Heart left ventricle (tissue), 16 donors: ENCODE measurements around the gene ROBO1. TPM values are rescaled to one million over a fixed set of nuclear protein-coding genes. Genes with fewer than 3 reads are reported as not detected.

Source experiments
- ATAC-seq, 4 donors: fragments of 200-7000 bp; cut with Tn5 transposase; one replicate each; pipeline ENCODE4 v1.9.1; 2020 to 2022; ENCODE audit warnings: moderate library complexity in 4 of 4, mild to moderate bottlenecking in 3 of 4, moderate number of reproducible peaks in 1 of 4
- DNase-seq, 5 donors: peaks; one replicate each; pipeline ENCODE4 v3.0.0-alpha.2; 2020
- H3K27ac ChIP-seq, 12 donors: fragments of 200-600 bp; sonication (generic) in 4 of 12; one replicate each; pipeline versions ENCODE4 v1.5.0 to v1.8.0; 2016 to 2022; ENCODE audit warnings: mild to moderate bottlenecking in 2 of 12
- H3K27me3 ChIP-seq, 9 donors: fragments of 200-600 bp; sonication (generic) in 2 of 9; one replicate each; pipeline versions ENCODE4 v1.5.1 to v1.8.0; 2016 to 2022; ENCODE audit warnings: mild to moderate bottlenecking in 3 of 9
- H3K36me3 ChIP-seq, 9 donors: fragments of 200-600 bp; sonication (generic) in 2 of 9; one replicate each; pipeline versions ENCODE4 v1.5.0 to v1.8.0; 2018 to 2022; ENCODE audit warnings: mild to moderate bottlenecking in 2 of 9
- H3K4me1 ChIP-seq, 12 donors: fragments of 200-600 bp; sonication (generic) in 4 of 12; one replicate each; pipeline versions ENCODE4 v1.5.0 to v1.8.0; 2016 to 2022; ENCODE audit warnings: mild to moderate bottlenecking in 3 of 12
- H3K4me3 ChIP-seq, 12 donors: fragments of 200-600 bp; sonication (generic) in 4 of 12; one replicate each; pipeline versions ENCODE4 v1.5.0 to v1.8.0; 2017 to 2022; ENCODE audit warnings: mild to moderate bottlenecking in 9 of 12, moderate library complexity in 4 of 12
- H3K9me3 ChIP-seq, 12 donors: fragments of 200-600 bp; sonication (generic) in 4 of 12; one replicate each; pipeline versions ENCODE4 v1.5.0 to v1.8.0; 2016 to 2022; ENCODE audit warnings: mild to moderate bottlenecking in 1 of 12
- POLR2A ChIP-seq, 2 donors: fragments of 450-650 bp; IDR thresholded peaks; one replicate each; pipeline ENCODE4 v1.6.1; 2017; ENCODE audit warnings: antibody characterized with exemption in 2 of 2, mild to moderate bottlenecking in 2 of 2, moderate library complexity in 2 of 2
- WGBS, 4 donors: extraction: QIAGEN DNeasy Blood & Tissue Kit in 2 of 4; methylation state at CpG; one replicate each; pipeline versions ENCODE4 v1.1.5 to v1.1.7; 2013 to 2018; 5-methylcytosine and 5-hydroxymethylcytosine counted together
- intact Hi-C, 10 donors: fragments of 100-400 bp; cut with DNase I; formaldehyde crosslinking; loops; one replicate each; pipeline versions ENCODE4 v1.11.1 to v1.14.2; 2022
- polyA plus RNA-seq, 2 donors: library from polyadenylated mRNA; stranded (reverse); fragments of 200-250 nt; gene quantifications; one replicate each; pipeline ENCODE4 v1.2.3, GENCODE V29; 2013
- total RNA-seq, 9 donors: library from RNA; depleted of rRNA in 2 of 9; stranded (reverse); fragments of >200 nt in 2 of 9; fragmentation: NEBNext Ultra II Directional in 3 of 9; extraction: Animal tissue kit (Norgen Biotek cat#: 25700) in 3 of 9; gene quantifications; one replicate each; pipeline versions ENCODE4 v1.1.0 to v1.2.4, GENCODE V29; 2016 to 2023
- TF ChIP-seq, protein P1 (sequence below), 12 donors: fragments of 200-600 bp; sonication (generic) in 4 of 12; IDR thresholded peaks; one replicate each; pipeline versions ENCODE4 v1.5.0 to v1.8.0; 2018 to 2022; ENCODE audit warnings: antibody characterized with exemption in 12 of 12, mild to moderate bottlenecking in 5 of 12
- donor health status: ischemic (EF 13 %, LVEDD 7.1; RV severe dilation, severe dysfunction).
- donor health status: healthy with polysubstance abuse.
- donor health status: DM: no; HTN: yes; CAD: no.
- donor health status: DM: no; HTN: no; CAD: no.
- donor health status: ischemic (EF 25% LVEDD 6.9; RV normal size, moderate dysfunction).
- donor health status: ischemic (EF 25% LVEDD 5.7; RV mildly dilated, moderate dysfunction).
- donor health status: healthy.
- donor health status: DM: yes; HTN: yes; CAD: no.
- donor health status: ischemic (EF 35%, LVEDD 5.7; RV mildly dilated, moderate dysfunction).
- donor health status: nonischemic (EF 11% LVEDD 7.7; RV severe dilation, severe dysfunction).
- donor health status: DM: yes; HTN: yes; CAD: no.
- donor health status: PGD.
- donor health status: ischemic (EF 29% LVEDD 5.4; RV normal size, mild dysfunction).
- donor health status: nonischemic (EF 23%, LVEDD 6.1; RV moderate dilation, normal function).

Gene ROBO1
- total and polyA plus RNA-seq, 11 donors, result 1.4 to 14.8 (median 5.7) TPM

- no peak for TF ChIP-seq POLR2A (IDR thresholded peaks at IDR 0.05)
- TF ChIP-seq, protein P1, sequence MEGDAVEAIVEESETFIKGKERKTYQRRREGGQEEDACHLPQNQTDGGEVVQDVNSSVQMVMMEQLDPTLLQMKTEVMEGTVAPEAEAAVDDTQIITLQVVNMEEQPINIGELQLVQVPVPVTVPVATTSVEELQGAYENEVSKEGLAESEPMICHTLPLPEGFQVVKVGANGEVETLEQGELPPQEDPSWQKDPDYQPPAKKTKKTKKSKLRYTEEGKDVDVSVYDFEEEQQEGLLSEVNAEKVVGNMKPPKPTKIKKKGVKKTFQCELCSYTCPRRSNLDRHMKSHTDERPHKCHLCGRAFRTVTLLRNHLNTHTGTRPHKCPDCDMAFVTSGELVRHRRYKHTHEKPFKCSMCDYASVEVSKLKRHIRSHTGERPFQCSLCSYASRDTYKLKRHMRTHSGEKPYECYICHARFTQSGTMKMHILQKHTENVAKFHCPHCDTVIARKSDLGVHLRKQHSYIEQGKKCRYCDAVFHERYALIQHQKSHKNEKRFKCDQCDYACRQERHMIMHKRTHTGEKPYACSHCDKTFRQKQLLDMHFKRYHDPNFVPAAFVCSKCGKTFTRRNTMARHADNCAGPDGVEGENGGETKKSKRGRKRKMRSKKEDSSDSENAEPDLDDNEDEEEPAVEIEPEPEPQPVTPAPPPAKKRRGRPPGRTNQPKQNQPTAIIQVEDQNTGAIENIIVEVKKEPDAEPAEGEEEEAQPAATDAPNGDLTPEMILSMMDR (IDR thresholded peaks at IDR 0.05), result no peak
- Histone ChIP-seq H3K27ac (peak overlapping the region in 1 of 12 donors; percentile 13), H3K27me3 (no peaks in the 10 kb centered on the region), H3K4me3 (no peak overlapping the region), H3K9me3 (no peaks in the 10 kb centered on the region), H3K4me1 (no peaks in the 10 kb centered on the region), H3K36me3 (no peaks in the 10 kb centered on the region)
- DNase-seq, result no peak
- ATAC-seq, result no peak
- intact Hi-C loops, result loop anchor here in 1 of 10 donors (10.0 kb wide), 1 partner anchor 264 kb away; no protein-coding TSS in a partner anchor
- WGBS, 4 donors, result 67 to 80% (median 75%) methylated on average over 4 of the region's 4 CpGs
These were observed 409.5 kb downstream of the ROBO1 start for GRCh38 chr3:79358327-79358726.

DNA sequence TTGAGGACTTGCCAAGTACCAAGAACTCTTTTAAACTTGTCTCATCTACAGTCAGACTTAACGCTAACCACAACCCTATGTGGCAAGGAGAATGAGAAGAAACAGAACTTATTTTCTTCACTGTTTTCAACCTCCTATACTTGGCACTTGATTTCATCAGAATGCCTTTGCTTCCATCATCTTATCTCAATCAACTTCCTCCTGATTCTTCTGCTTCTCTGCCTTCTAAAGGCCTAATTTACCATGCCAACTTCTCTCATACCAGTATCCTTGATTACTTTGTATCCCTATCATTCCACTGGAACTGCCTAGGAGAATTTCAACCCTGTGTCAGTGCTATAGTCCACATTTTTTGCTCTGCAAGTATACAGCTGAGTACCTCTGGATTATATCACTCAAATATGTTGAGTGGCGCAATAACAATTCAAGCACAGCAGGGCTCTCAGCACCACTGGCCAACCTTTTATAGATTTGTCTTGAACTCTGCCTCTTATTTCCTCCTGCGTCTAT lies 413.6 kb downstream of the ROBO1 start:
- Histone ChIP-seq H3K36me3 (no peaks in the 10 kb centered on the region), H3K9me3 (no peaks in the 10 kb centered on the region), H3K4me1 (no peaks in the 10 kb centered on the region), H3K27me3 (no peaks in the 10 kb centered on the region), H3K27ac (peak overlapping the region in 1 of 12 donors; percentile 40), H3K4me3 (no peak overlapping the region)
- ATAC-seq (no peak), DNase-seq (no peak)
- TF ChIP-seq POLR2A (IDR thresholded peaks at IDR 0.05), result no peak
- TF ChIP-seq, protein P1 (IDR thresholded peaks at IDR 0.05), result no peak
- intact Hi-C loops, result loop anchor here in 1 of 10 donors (10.0 kb wide), 1 partner anchor 259 kb away; no protein-coding TSS in a partner anchor
- WGBS, 4 donors, result 45 to 67% (median 54%) methylated on average over 3 of the region's 3 CpGs

DNA sequence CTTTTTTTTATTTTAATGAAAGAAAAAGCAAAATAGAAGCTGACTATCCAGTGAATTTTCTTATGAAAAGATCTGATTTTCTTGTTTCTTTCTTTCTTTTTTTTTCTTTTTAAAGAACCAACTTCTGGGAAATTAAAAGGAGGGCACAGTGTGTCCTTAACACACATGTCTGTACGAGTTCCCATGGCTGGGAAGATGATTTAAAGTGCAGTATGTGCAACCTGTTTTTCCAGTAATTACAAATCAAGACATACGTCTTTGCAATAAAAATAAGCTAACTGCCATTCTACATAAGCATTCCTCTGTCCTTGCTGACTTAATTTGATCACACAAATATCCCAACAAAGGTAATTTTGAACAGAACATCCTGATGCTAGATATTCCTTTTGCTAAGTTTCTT lies 416.1 kb downstream of the ROBO1 start:
- no peaks in the 10 kb centered on the region for H3K27me3 ChIP-seq
- 69 to 76% (median 74%) methylated on average over 2 of the region's 2 CpGs for WGBS, 4 donors
- no peak overlapping the region for H3K4me3 ChIP-seq
- no peaks in the 10 kb centered on the region for H3K36me3 ChIP-seq
- ATAC-seq, result no peak
- H3K9me3 ChIP-seq, result no peaks in the 10 kb centered on the region
- H3K4me1 ChIP-seq, result no peaks in the 10 kb centered on the region
- TF ChIP-seq, protein P1 (IDR thresholded peaks at IDR 0.05), result no peak
- no peak for TF ChIP-seq POLR2A (IDR thresholded peaks at IDR 0.05)
- no peak overlapping the region for H3K27ac ChIP-seq
- DNase-seq, result no peak
- intact Hi-C loops, result loop anchor here in 1 of 10 donors (10.0 kb wide), 1 partner anchor 257 kb away; no protein-coding TSS in a partner anchor

DNA sequence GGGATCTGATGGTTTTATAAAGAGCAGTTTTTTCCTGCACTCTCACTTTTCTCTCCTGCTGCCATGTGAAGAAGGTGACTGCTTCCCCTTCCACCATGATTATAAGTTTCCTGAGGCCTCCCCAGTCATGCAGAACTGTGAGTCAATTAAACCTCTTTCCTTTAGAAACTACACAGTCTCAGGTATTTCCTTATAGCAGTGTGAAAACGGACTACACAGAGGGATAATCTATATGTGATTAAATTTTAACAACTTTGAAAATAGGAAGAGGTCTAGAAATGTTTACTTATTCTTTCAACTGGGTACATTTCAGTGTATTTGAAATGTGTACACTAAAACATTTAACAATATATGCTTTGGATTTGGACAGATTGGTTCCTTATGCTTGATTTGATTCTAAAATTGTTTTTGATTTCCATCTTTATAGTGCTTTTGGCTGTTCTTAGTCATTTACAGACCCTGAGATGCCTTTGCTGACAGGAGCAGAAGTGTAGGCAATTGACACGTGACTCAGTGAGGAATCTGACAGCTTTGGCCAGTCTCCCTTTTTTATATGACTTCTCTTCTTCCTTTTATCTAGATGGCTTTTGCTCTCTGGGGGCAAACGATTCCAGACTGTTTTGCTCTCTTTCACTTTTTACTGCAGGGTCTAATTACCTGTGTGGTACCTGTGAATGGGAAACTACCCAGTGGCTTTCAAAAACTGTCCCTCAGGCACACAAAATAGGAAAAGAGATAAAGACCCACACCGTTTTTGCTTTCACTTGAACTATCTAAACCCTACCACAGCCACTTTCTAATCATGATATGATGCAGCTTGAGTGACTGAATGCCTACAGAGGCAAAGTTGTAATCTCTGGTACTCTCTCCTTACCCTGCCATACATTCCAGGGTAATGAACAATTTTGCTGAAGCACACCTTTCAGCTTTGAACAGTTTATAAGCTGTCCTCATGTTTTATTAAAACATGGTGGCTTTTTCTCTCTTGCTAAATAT lies 422.6 kb downstream of the ROBO1 start:
- WGBS, 4 donors, result 30 to 38% (median 35%) methylated on average over 4 of the region's 4 CpGs
- no peak for DNase-seq
- TF ChIP-seq POLR2A (IDR thresholded peaks at IDR 0.05), result no peak
- TF ChIP-seq, protein P1 (IDR thresholded peaks at IDR 0.05), result no peak
- Histone ChIP-seq H3K4me3 (no peak overlapping the region), H3K9me3 (no peaks in the 10 kb centered on the region), H3K36me3 (no peaks in the 10 kb centered on the region), H3K4me1 (no peaks in the 10 kb centered on the region), H3K27me3 (no peaks in the 10 kb centered on the region), H3K27ac (no peak overlapping the region)
- intact Hi-C loops, result no loop called here
- no peak for ATAC-seq
